HL-60/S4 treated with retinoic acid at 250 ng/mL for 4 days and 3 days (cell line): ENCODE measurements around the gene TMED10.
"Not testable (repeated sequence)": the region's sequence is repeated elsewhere in the genome, so short reads cannot be mapped to it uniquely, and the experiment has no call there.

Source experiments
- in situ Hi-C: fragments of 300-500 bp; cut with MboI; formaldehyde crosslinking; loops from 2 replicates; pipeline ENCODE4 v1.7.0; 2022; ENCODE audit warnings: low sequenced_read_pairs

The TMED10 gene

GRCh38 chr14:75163677-75164076, 12.7 kb downstream of the TMED10 start:
- in situ Hi-C loops, result no loop called here

GRCh38 chr14:75162631-75163030, 13.8 kb downstream of the TMED10 start:
- in situ Hi-C loops, result no loop called here

GRCh38 chr14:75158843-75159614, 17.4 kb downstream of the TMED10 start:
- in situ Hi-C loops, result no loop called here

- in situ Hi-C loops, result no loop called here
Measured at GRCh38 chr14:75156901-75157300, 19.5 kb downstream of the TMED10 start.

- in situ Hi-C loops, result no loop called here
Measured at GRCh38 chr14:75156111-75156510, 20.3 kb downstream of the TMED10 start.

GRCh38 chr14:75155169-75155568, 21.2 kb downstream of the TMED10 start:
- in situ Hi-C loops, result no loop called here

GRCh38 chr14:75153295-75153694, 23.1 kb downstream of the TMED10 start:
- in situ Hi-C loops, result no loop called here

- in situ Hi-C loops, result no loop called here
Measured at GRCh38 chr14:75151851-75152250, 24.6 kb downstream of the TMED10 start.

- in situ Hi-C loops, result not testable (repeated sequence)
Measured at GRCh38 chr14:75150637-75151036, 25.8 kb downstream of the TMED10 start.

GRCh38 chr14:75150150-75150549, 26.3 kb downstream of the TMED10 start:
- in situ Hi-C loops, result no loop called here

GRCh38 chr14:75147423-75148071, 28.9 kb downstream of the TMED10 start:
- in situ Hi-C loops, result loop anchor here (10.0 to 25.0 kb wide), 2 partner anchors 147 to 340 kb away; no protein-coding TSS in a partner anchor

GRCh38 chr14:75144944-75145343, 31.5 kb downstream of the TMED10 start:
- in situ Hi-C loops, result loop anchor here (10.0 to 25.0 kb wide), 2 partner anchors 150 to 342 kb away; no protein-coding TSS in a partner anchor

- in situ Hi-C loops, result loop anchor here (10.0 to 25.0 kb wide), 2 partner anchors 151 to 343 kb away; no protein-coding TSS in a partner anchor
Measured at GRCh38 chr14:75143761-75144527, 32.5 kb downstream of the TMED10 start.

- in situ Hi-C loops, result loop anchor here (10.0 to 25.0 kb wide), 2 partner anchors 152 to 345 kb away; no protein-coding TSS in a partner anchor
Measured at GRCh38 chr14:75142494-75142893, 33.9 kb downstream of the TMED10 start.

GRCh38 chr14:75141967-75142366, 34.4 kb downstream of the TMED10 start:
- in situ Hi-C loops, result loop anchor here (10.0 to 25.0 kb wide), 2 partner anchors 153 to 345 kb away; no protein-coding TSS in a partner anchor

- in situ Hi-C loops, result loop anchor here (10.0 to 25.0 kb wide), 2 partner anchors 154 to 346 kb away; no protein-coding TSS in a partner anchor
Measured at GRCh38 chr14:75141062-75141461, 35.4 kb downstream of the TMED10 start.

GRCh38 chr14:75140620-75141019, 35.8 kb downstream of the TMED10 start:
- in situ Hi-C loops, result loop anchor here (10.0 to 25.0 kb wide), 2 partner anchors 154 to 347 kb away; no protein-coding TSS in a partner anchor

- in situ Hi-C loops, result loop anchor here (25.0 kb wide), 1 partner anchor 348 kb away; no protein-coding TSS in a partner anchor
Measured at GRCh38 chr14:75139185-75139584, 37.2 kb downstream of the TMED10 start.

GRCh38 chr14:75138492-75138891, 37.9 kb downstream of the TMED10 start:
- in situ Hi-C loops, result loop anchor here (25.0 kb wide), 1 partner anchor 349 kb away; no protein-coding TSS in a partner anchor

GRCh38 chr14:75134644-75135043, 41.8 kb downstream of the TMED10 start:
- in situ Hi-C loops, result loop anchor here (25.0 kb wide), 1 partner anchor 353 kb away; no protein-coding TSS in a partner anchor

GRCh38 chr14:75133597-75133996, 42.8 kb downstream of the TMED10 start:
- in situ Hi-C loops, result loop anchor here (25.0 kb wide), 1 partner anchor 354 kb away; no protein-coding TSS in a partner anchor
